Esophagus muscularis mucosa (tissue), 4 donors: Measurements from ENCODE around the gene AIG1. TPM values are rescaled to one million over a fixed set of nuclear protein-coding genes. Genes with fewer than 3 reads are reported as not detected.

Experiments
- DNase-seq: peaks from one replicate; pipeline ENCODE4 v3.0.0-alpha.2; 2017; ENCODE audit errors: extremely low spot score
- H3K27ac ChIP-seq, 4 donors: fragments of 200-600 bp; sonication (generic); replicated peaks in 1 of 4; 1 replicate in 3 of 4; 2 replicates in 1 of 4; pipeline ENCODE4 v1.5.1; 2016 to 2019; ENCODE audit warnings: mild to moderate bottlenecking in 1 of 4
- H3K27me3 ChIP-seq, 4 donors: fragments of 200-600 bp; sonication (generic); one replicate each; pipeline versions ENCODE4 v1.5.1 to v1.6.0; 2016 to 2019
- H3K36me3 ChIP-seq, 4 donors: fragments of 200-600 bp; sonication (generic); one replicate each; pipeline ENCODE4 v1.5.1; 2016 to 2019
- H3K4me1 ChIP-seq, 4 donors: fragments of 200-600 bp; sonication (generic); one replicate each; pipeline ENCODE4 v1.5.1; 2016 to 2019
- H3K4me3 ChIP-seq, 4 donors: fragments of 200-600 bp; sonication (generic); 1 replicate in 2 of 4; 2 replicates in 2 of 4; pipeline ENCODE4 v1.5.1; 2016 to 2019; ENCODE audit warnings: mild to moderate bottlenecking in 4 of 4, moderate library complexity in 1 of 4
- H3K9me3 ChIP-seq, 4 donors: fragments of 200-600 bp; sonication (generic); 1 replicate in 3 of 4; 2 replicates in 1 of 4; pipeline ENCODE4 v1.5.1; 2016 to 2019
- EP300 ChIP-seq: sonication (generic); formaldehyde crosslinking; IDR thresholded peaks from one replicate; pipeline ENCODE4 v1.6.1; 2017; ENCODE audit warnings: antibody characterized with exemption
- POLR2A ChIP-seq: fragments of 450-650 bp; IDR thresholded peaks from one replicate; pipeline ENCODE4 v1.6.1; 2017; ENCODE audit warnings: antibody characterized with exemption, moderate library complexity, mild to moderate bottlenecking, low read depth
- POLR2AphosphoS5 ChIP-seq, 2 donors: sonication (generic); formaldehyde crosslinking; IDR thresholded peaks; one replicate each; pipeline ENCODE4 v1.6.1; 2017; ENCODE audit warnings: antibody characterized with exemption in 2 of 2
- WGBS: methylation state at CpG from one replicate; pipeline ENCODE4 v1.1.5; 2018; 5-methylcytosine and 5-hydroxymethylcytosine counted together
- intact Hi-C: fragments of 100-400 bp; cut with DNase I; formaldehyde crosslinking; loops from one replicate; pipeline ENCODE4 v1.15.1; 2023
- total RNA-seq, 4 donors: library from RNA; depleted of rRNA; stranded (reverse); fragments of >200 nt; gene quantifications; one replicate each; pipeline versions ENCODE4 v1.1.0 to v1.2.1, GENCODE V29; 2016
- TF ChIP-seq, protein P1 (sequence below), 3 experiments: fragments of 200-600 bp in 2 of 3; fragments of 450-650 bp in 1 of 3; sonication (generic) in 2 of 3; IDR thresholded peaks; one replicate each; pipeline ENCODE4 v1.5.1; 2017 to 2019; ENCODE audit warnings: antibody characterized with exemption in 3 of 3, mild to moderate bottlenecking in 2 of 3, moderate library complexity in 1 of 3

Gene AIG1
- total RNA-seq, 4 donors from 2014 or later = 21.0 to 26.3 (median 23.4) TPM

DNA sequence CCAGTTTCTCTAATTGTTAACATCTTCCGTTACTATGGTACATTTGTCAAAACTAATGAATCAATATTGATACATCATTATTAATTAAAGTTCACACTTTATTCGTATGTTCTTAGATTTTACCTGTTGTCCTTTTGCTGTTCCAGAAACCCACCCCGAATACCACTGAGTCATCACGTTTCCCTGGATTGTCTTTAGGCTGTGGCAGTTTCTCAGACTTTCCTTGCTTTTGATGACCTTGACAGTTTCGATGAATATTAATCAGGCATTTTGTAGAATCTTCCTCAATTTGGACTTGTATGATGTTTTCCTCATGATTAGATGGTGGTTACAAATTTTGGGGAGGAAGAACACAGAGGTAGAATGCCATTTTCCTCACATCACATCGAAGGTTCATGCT lies 39.1 kb upstream of the AIG1 start:
- TF ChIP-seq EP300 (no peak), POLR2A (no peak), POLR2AphosphoS5 (IDR thresholded peaks at IDR 0.05) (no peak)
- TF ChIP-seq, protein P1, sequence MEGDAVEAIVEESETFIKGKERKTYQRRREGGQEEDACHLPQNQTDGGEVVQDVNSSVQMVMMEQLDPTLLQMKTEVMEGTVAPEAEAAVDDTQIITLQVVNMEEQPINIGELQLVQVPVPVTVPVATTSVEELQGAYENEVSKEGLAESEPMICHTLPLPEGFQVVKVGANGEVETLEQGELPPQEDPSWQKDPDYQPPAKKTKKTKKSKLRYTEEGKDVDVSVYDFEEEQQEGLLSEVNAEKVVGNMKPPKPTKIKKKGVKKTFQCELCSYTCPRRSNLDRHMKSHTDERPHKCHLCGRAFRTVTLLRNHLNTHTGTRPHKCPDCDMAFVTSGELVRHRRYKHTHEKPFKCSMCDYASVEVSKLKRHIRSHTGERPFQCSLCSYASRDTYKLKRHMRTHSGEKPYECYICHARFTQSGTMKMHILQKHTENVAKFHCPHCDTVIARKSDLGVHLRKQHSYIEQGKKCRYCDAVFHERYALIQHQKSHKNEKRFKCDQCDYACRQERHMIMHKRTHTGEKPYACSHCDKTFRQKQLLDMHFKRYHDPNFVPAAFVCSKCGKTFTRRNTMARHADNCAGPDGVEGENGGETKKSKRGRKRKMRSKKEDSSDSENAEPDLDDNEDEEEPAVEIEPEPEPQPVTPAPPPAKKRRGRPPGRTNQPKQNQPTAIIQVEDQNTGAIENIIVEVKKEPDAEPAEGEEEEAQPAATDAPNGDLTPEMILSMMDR (IDR thresholded peaks at IDR 0.05) = no peak
- Histone ChIP-seq H3K4me1 (peaks cover 0 to under 1% (median 0%) of the 10 kb centered on the region in 4 donors), H3K36me3 (no peaks in the 10 kb centered on the region), H3K27ac (no peak overlapping the region), H3K27me3 (no peaks in the 10 kb centered on the region), H3K4me3 (no peak overlapping the region), H3K9me3 (no peaks in the 10 kb centered on the region)
- no peak for DNase-seq
- whole genome bisulfite sequencing = 92% methylated on average over 6 of the region's 6 CpGs
- intact Hi-C loops = no loop called here

DNA sequence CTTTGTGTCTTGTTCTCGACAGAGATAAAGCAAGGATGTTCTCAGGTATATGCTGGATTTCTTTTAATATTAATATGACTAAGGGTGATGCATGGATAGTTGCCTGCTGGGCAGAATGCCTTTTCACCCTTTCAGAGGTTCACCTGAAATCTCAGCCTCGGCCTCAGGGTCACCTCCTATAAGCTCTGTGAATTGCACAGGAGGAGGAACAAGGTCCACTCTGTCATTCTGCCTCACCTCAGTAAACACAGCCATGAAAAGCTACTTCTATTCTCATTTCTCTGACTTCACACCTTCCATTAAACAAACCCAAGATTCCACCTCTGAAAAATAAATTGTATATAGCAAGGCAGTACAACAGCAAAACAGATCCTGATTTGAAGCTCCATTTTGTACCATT lies 38.1 kb upstream of the AIG1 start:
- TF ChIP-seq EP300 (no peak), POLR2A (no peak), POLR2AphosphoS5 (IDR thresholded peaks at IDR 0.05) (no peak)
- TF ChIP-seq, protein P1 (IDR thresholded peaks at IDR 0.05) = no peak
- H3K4me1 ChIP-seq = peaks cover 0 to 4% (median 0%) of the 10 kb centered on the region in 4 donors
- H3K9me3 ChIP-seq = no peaks in the 10 kb centered on the region
- no peak overlapping the region for H3K4me3 ChIP-seq
- H3K27me3 ChIP-seq = no peaks in the 10 kb centered on the region
- H3K36me3 ChIP-seq = no peaks in the 10 kb centered on the region
- DNase-seq = no peak
- intact Hi-C loops = no loop called here
- no peak overlapping the region for H3K27ac ChIP-seq
- 86% methylated on average over 2 of the region's 2 CpGs for WGBS

DNA sequence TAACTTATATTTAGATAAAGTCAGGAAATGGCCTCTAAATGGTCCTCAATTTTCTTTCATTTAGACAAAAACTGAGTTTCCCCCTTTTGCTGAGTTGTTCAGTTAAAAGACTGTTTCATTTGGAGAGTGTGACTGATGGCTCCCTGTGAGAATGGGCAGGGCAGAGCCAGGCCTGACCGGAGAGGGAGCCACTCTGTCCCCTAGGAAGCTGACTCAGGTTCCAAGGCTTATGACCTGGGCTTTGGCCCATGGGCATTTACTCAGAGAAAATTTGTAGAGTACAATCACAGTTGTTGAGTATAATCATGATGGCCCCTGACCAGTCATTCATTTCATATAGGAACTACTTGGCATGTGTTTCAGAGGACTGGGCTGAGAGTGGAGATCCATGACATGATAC lies 37.0 kb upstream of the AIG1 start:
- no peak overlapping the region for H3K27ac ChIP-seq
- peaks cover 0 to 4% (median 0%) of the 10 kb centered on the region in 4 donors for H3K4me1 ChIP-seq
- H3K36me3 ChIP-seq = no peaks in the 10 kb centered on the region
- no peaks in the 10 kb centered on the region for H3K27me3 ChIP-seq
- H3K4me3 ChIP-seq = no peak overlapping the region
- intact Hi-C loops = no loop called here
- 82% methylated on average over 1 of the region's 1 CpG for WGBS
- DNase-seq = no peak
- no peak for TF ChIP-seq EP300
- no peak for TF ChIP-seq POLR2A
- no peak for TF ChIP-seq POLR2AphosphoS5 (IDR thresholded peaks at IDR 0.05)
- TF ChIP-seq, protein P1 (IDR thresholded peaks at IDR 0.05) = no peak
- H3K9me3 ChIP-seq = no peaks in the 10 kb centered on the region

DNA sequence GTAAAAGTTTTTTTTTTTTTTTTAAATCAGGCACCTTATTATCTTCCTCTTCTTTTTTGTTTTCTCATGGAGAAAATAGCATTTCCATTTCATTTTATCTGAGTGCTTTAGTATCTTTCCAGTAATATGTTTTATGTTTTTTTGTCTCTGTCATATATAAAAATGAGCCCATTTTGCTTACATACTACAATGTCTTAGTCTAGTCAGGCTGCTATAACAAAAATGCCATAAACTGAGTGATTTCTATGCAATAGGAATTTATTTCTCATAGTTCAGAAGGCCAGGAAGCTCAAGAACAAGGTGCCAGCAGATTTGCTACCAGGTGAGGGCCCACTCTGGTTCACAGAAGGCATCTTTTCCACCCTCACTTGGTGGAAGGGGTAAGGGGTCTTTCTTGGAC lies 35.7 kb upstream of the AIG1 start:
- intact Hi-C loops = no loop called here
- Histone ChIP-seq H3K36me3 (no peaks in the 10 kb centered on the region), H3K4me3 (no peak overlapping the region), H3K4me1 (peaks cover 0 to 4% (median 0%) of the 10 kb centered on the region in 4 donors), H3K9me3 (no peaks in the 10 kb centered on the region), H3K27me3 (no peaks in the 10 kb centered on the region), H3K27ac (no peak overlapping the region)
- TF ChIP-seq POLR2AphosphoS5 (IDR thresholded peaks at IDR 0.05) (no peak), POLR2A (no peak), EP300 (no peak)
- TF ChIP-seq, protein P1 (IDR thresholded peaks at IDR 0.05) = no peak
- DNase-seq = no peak

DNA sequence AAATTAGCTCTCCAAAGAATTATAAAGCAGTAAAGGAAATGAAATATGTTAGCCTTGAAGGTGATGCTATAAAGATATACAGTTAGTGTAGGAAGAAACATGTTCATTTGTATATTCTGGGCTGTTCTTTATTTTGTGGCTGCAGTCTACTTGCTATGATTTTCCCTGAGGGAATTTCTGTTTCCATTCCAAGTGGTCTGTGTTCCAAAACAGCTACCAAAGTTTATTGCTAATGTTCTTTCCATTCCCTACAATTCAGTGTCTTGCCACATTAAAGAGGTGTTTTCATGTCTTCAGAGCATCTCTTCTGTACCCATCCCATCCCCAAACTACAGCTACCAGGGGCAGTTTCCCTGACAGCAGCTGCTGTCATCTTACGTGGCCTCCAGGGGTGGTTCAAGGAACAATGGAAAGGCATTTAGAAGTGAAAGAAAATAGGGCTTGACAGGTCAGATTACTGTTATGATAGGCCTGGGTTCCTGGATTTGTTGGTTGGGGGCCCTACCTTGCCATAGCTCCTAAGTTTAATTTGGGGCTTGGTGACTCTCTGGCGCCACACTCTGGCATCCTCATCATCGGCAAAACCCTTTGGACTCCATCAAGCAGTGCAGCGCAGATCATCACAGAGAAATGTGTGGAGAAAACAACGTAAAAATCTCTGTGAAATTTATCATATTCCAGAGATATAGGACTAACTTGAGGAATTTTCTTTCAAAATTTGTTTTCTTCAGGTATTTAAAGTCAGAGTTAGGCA lies 33.8 kb upstream of the AIG1 start:
- WGBS = 62% methylated on average over 5 of the region's 5 CpGs
- intact Hi-C loops = loop anchor here (2.0 kb wide), 1 partner anchor 334 kb away; no protein-coding TSS in a partner anchor
- H3K4me1 ChIP-seq = peaks cover 0 to 4% (median 0%) of the 10 kb centered on the region in 4 donors
- no peak for TF ChIP-seq POLR2AphosphoS5 (IDR thresholded peaks at IDR 0.05)
- TF ChIP-seq, protein P1 (IDR thresholded peaks at IDR 0.05) = peak; percentile 49 to 72 (median 62)
- no peaks in the 10 kb centered on the region for H3K36me3 ChIP-seq
- DNase-seq = no peak
- no peak overlapping the region for H3K4me3 ChIP-seq
- H3K9me3 ChIP-seq = no peaks in the 10 kb centered on the region
- H3K27me3 ChIP-seq = no peaks in the 10 kb centered on the region
- H3K27ac ChIP-seq = no peak overlapping the region
